Activated CD4-positive, alpha-beta T cell treated with anti-CD3 and anti-CD28 coated beads, Interleukin-2, amount 50 U/mL, for 24 hours (primary cell): ENCODE results near the gene RANBP3.
"Not testable (repeated sequence)": the region's sequence is repeated elsewhere in the genome, so short reads cannot be mapped to it uniquely, and the experiment has no call there.

Experiments
- DNase-seq, 2 donors: peaks; one replicate each; pipeline ENCODE4 v3.0.0-alpha.2; 2020; ENCODE audit warnings: low read depth in 1 of 2, low spot score in 1 of 2

RANBP3 gene

GRCh38 chr19:5966941-5967340 lies 11.0 kb downstream of the RANBP3 start:
- DNase-seq, result no peak

DNA sequence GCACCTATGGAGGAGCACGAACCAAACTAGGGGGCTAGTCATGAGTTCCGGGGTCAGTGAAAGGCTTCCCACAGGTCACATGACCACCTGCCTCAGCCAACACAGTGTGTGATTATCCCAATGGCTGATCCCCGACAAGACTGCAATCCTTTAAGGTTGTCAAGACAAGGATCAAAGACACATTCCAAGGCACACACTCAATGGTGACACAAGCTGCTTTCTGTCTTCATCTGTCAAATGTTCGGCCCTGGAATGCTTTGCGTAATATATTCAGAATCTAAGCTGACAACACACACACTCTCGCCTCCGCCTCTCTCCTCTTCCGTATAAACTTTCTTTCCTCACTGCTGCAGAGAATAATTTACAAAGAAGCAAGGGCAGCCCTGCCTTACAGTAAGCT lies 11.7 kb downstream of the RANBP3 start:
- DNase-seq, result no peak

DNA sequence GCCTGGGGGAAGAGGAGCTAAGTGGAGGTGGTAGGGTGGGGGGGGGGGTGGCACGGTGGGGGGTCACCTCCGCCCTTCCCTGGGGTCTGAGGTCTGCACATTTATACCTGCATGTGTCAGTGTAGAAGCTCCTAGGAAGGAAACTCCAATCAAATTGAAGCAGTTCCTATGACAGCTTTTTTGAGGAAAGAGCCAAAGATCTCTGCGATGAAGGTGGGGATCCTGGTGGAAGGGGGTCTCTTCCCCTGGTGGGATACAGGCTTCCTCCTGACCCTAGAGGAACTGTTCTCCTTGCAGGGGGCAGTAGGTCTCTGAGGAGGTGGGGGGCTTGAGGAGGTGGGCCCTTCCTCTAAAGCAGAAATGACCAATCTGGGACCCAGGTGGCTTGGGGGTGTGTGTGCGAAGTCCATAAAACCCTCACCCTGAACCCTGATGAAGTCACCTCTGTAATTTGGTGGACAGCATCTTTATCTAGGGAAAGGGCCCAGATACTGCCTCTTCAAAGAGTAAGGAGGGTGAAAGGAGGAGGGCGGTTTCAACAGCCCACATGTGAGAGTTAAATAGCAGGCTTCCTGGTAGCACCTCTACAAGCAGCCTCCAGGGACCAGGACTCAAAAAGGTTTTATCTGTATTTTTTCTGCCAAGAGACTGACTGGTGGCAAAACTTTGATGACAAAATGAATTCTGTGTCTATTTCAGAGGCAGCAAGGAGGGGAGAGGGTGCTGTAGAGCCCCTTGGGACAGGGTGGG lies 12.9 kb downstream of the RANBP3 start:
- DNase-seq, result no peak

GRCh38 chr19:5963855-5964254 lies 14.1 kb downstream of the RANBP3 start:
- DNase-seq, result no peak

- not testable (repeated sequence) for DNase-seq
Observed at GRCh38 chr19:5963259-5963658, 14.7 kb downstream of the RANBP3 start.

DNA sequence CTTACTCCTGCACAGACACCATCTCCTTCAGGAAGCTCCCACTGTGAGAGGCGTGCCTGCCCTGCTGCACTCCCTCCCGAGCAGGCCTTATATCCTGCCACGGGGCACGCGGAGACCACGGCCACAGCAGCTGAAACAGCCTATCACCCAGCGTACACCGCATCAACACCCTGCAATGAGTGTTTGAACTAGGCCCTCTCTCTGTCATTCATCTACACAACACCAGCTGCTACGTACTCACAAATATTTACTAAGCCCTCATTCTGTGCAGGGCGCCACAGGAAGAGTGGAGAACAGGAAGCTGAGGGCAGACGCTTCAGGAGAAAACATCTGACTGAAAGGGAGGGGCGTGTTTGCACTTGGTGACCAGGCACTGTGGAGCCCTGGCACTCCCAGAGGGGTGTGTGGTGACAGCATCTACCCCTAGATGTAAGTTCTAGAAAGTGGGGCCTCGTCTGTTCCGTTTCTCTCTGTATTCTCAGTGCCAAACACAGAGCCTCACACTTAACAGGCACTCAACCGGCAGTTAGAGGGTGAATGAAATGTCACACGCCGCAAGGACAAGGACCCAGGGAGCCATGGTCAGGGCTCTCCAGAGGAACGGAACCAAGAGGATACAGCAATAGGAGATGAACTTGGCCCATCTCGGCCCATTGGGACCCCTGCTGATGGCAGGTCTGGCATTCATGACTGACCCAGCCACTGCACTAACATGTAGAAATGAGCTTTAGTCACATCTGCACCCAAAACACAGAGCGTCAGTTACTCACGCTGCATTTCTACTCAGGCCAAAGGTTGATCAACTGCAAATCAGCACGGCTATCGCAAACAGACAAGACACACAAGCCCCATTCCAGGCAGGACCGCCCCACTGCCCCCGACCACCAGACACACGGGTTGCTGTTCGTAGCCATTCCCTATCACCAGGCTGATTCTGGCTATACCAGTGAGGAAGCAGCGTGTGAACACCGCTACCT lies 15.7 kb downstream of the RANBP3 start:
- peak in 1 of 2 donors; percentile 46 for DNase-seq

- not testable (repeated sequence) for DNase-seq
Observed at GRCh38 chr19:5961641-5961968, 16.3 kb downstream of the RANBP3 start.

DNA sequence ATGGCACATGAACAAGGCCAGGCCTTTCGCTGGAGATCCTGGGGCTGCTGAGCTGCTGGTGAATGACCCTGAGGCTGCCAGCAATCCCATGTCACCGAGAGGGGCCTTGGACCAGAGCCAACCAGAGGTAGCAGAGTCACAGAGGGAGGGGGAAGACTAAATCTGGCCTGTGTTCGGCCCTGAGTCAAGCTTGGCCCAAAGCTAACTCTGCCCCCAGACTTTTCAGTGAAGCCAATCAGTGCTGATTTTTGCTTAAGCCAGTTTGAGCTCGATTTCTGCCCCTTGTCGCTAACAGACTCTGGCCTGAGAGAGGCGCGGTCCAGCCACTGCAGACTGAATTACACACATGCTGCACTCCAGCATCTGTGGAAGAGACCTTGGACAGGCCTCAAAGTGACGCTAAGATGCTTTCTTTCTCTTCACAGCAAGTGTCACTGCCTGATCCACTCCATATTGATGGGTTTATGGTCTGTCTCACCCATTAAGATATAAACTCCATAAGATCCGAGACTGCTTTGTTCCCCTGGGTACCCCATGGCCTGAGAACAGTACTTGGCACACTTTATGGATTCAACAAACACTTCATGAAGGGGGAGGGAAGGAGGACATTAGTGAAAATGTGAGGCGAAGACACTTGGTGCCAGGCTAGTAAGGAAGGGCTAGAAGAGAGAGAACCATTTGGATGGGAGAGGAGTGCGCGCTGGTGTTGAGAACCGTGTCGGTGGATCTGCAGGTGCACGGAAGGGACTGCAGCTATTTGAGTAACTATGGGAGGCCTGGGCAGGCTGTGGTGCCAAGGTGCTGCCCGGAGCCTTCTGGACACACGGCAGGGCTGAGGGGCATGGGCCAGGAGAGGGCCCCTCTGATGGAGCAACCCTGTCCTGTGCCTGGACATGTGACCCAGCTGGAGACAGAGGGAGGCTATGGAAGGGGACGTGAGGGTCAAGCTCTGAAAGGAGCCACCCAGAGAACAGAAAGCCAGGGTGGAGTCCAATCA lies 17.6 kb downstream of the RANBP3 start:
- no peak for DNase-seq

DNA sequence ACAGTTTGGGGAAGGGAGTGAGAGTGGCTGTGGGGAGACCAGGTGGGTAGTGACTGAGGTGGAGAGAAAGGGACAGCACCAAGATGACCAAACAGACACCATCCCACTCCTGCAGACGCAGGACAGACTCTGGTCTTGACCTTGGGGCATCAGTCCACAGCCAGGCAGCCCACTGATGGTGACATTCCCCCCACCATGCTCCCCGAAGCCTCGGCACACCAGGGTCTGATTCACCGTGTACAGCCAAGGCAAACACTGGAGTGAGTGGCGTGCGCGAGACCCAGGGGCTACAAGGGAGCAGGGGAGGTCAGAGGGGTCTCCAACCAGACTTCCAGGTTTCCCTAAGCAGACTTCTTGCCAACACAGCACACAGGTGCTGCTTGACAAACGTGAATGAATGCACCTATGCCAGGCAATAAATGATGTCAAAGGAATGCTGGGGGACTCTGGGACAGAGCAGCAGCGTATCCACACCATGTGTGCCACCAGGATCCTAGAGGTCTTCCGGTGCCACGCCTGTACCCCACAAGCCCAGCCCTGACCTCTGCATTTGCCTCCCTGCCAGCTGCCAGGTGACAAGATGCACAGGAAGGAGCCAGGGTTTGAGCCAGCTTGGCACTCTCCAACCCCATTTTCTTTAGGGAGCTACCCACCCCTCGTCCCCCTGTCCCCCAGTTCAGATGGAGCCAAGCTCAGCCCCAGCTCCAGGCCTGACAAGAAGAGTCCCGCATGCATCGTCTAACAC lies 18.5 kb downstream of the RANBP3 start:
- no peak for DNase-seq

DNA sequence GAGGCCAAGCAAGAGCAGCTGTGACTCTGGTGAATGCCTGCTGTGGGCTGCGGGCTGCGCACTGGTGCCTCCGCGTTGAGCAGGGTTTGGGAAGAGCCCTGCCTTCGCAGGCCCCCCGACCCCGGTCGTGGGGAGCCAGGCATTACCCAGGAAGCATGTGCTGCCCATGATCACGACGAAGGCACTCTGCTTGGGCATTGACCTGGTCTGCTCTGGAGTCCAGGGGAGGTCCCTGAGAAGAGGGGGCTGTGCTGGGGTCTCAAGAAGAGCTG lies 19.2 kb downstream of the RANBP3 start:
- DNase-seq, result no peak

DNA sequence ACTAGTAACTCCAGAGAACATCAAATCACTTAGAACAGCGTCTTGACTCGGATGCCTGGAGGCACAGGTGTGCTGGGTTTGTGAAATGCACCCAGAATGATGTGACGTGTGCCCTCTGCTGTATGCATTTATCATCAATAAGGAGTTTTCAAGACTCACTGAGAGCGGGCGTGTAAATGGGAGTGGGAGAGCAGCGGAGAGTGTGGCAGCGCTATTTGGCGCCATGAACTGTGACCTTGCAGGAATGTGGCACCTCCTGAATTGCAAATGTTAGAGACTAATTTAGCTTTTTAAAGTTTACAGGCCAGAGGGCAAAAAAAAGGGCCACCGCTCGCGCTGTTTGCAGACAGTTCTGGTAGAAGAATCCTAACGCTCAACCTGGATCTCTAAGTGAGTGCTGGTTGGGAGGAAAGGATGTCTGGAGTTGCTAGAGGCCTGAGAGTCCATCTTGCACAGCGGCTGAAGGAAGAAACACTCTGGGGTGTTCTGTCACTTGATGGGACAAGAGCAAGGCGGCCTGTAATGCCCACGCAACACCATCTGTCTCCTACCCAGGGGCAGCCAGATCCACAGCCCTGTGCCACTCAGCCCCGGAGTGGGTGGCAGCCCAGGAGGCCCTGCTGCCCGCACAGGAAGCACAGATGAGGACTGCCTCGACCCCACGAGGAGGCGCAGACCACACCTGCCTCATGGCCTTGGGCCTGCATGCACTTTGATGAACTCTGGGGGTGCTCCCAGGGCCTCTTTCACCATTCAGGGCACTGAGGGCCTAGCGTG lies 19.7 kb downstream of the RANBP3 start:
- DNase-seq, result no peak

GRCh38 chr19:5957170-5957569 lies 20.8 kb downstream of the RANBP3 start:
- no peak for DNase-seq

DNA sequence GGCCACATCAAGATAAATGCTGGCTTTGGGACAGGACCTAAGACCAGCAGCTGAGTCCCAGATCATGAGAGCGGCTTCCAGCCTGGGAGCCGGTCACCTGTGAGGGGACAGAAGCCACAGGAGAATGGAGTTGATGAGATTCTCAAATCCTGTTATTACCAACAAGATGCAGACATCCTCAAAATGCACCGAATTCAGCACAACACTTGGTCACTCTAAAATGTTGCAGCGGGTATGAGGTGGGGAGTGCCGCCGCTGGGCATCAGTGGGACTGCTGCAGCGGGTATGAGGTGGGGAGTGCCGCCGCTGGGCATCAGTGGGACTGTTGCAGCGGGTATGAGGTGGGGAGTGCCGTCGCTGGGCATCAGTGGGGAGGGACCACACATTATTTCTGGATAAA lies 21.2 kb downstream of the RANBP3 start:
- DNase-seq, result no peak

GRCh38 chr19:5956323-5956722 lies 21.6 kb downstream of the RANBP3 start:
- no peak for DNase-seq

DNA sequence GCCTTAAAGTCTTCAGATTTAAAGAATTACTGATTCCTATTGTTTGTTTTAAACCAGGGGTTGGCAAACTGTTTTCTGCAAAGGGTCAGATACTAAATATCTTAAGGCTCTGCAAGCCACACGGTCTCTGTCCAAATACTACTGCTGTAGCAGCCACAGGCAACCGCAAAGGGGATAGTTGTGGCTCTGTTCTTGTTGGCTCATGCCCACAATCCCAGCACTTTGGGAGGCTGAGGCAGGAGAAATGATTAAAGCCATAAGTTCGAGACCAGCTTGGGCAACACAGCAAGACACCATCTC lies 22.4 kb downstream of the RANBP3 start:
- DNase-seq, result no peak

DNA sequence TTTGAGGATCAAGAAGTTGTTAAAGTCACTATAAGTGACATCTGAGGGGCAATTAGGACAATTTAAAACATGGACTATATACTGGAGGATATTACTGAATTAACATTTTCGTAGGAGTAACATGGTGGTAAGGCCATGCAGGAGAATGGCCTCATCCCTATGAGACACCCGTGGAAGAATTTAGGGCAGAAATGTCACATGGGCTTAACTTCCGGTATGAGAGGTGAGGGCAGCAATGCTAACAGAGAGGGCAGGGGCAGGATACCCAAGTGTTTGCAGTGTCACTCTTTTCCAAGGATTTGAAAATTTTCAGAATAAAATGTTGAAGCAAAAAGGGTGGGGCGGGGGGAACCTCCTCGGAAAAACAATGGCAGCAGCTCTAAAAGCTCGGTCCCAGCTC lies 23.6 kb downstream of the RANBP3 start:
- DNase-seq, result no peak

GRCh38 chr19:5953680-5954213 lies 24.2 kb downstream of the RANBP3 start:
- DNase-seq, result no peak

DNA sequence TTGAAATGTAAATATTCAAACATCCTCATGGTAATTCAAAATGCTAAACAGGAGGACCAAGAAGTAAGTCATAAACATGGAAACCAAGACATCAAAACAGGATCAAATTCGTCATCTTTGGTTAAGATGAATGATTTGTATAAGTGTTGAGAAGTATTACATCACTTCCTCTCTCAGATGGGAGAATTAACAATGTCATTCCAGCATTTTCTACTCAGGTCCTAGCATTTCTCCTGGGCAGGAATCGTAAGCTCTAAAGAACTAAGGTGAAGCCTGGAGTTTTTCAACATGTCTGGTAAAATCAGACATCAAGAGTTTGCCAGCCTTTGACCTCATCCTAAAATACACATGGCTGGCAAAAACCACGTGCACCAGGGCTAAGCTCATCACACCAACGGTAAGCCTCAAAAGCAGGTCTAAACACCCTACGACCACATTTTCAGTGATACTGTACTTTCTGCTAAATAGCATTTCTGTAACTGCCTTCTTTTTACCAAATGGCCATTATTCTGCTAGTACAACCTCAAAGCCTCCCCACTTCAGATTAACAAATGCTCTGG lies 24.8 kb downstream of the RANBP3 start:
- no peak for DNase-seq

GRCh38 chr19:5952193-5953029 lies 25.5 kb downstream of the RANBP3 start:
- DNase-seq, result no peak
